CD14-positive monocyte (primary cell): ENCODE results near the gene EML6. TPM values are rescaled to one million over a fixed set of nuclear protein-coding genes. Genes with fewer than 3 reads are reported as not detected.

Experiments used
- DNase-seq, 3 donors: peaks; one replicate each; pipeline ENCODE4 v3.0.0-alpha.2; 2011 to 2022
- H2AFZ ChIP-seq: 2 replicates; pipeline ENCODE4 v1.6.0; 2012; ENCODE audit warnings: mild to moderate bottlenecking, low read depth, low read length, inconsistent platforms; ENCODE audit not compliant: insufficient read depth, poor library complexity, severe bottlenecking
- H3K27ac ChIP-seq, 2 donors: 1 replicate in 1 of 2; 2 replicates in 1 of 2; pipeline ENCODE4 v1.5.1; 2012 to 2013; ENCODE audit warnings: low read length in 2 of 2, control low read depth in 1 of 2, inconsistent platforms in 1 of 2, low read depth in 1 of 2, mild to moderate bottlenecking in 1 of 2
- H3K27me3 ChIP-seq, 2 donors: one replicate each; pipeline versions ENCODE4 v1.6.0 to v1.6.1; 2011 to 2013; ENCODE audit warnings: low read length in 2 of 2; ENCODE audit not compliant: control insufficient read depth in 2 of 2, insufficient read depth in 2 of 2
- H3K36me3 ChIP-seq, 2 donors: replicated peaks in 1 of 2; 1 replicate in 1 of 2; 2 replicates in 1 of 2; pipeline versions ENCODE4 v1.5.1 to v1.6.1; 2012 to 2013; ENCODE audit warnings: low read length in 2 of 2, control low read depth in 1 of 2, inconsistent platforms in 1 of 2, mild to moderate bottlenecking in 1 of 2; ENCODE audit not compliant: insufficient read depth in 2 of 2, control insufficient read depth in 1 of 2
- H3K4me1 ChIP-seq, 2 donors: 1 replicate in 1 of 2; 2 replicates in 1 of 2; pipeline versions ENCODE4 v1.5.1 to v1.6.1; 2012 to 2013; ENCODE audit warnings: low read length in 2 of 2, control low read depth in 1 of 2, inconsistent platforms in 1 of 2, mild to moderate bottlenecking in 1 of 2, moderate library complexity in 1 of 2; ENCODE audit not compliant: insufficient read depth in 2 of 2, control insufficient read depth in 1 of 2
- H3K4me2 ChIP-seq: replicated peaks from 2 replicates; pipeline ENCODE3; 2012; ENCODE audit warnings: low read length, moderate library complexity, mild to moderate bottlenecking; ENCODE audit not compliant: poor library complexity, severe bottlenecking; ENCODE audit errors: extremely low read depth
- H3K4me3 ChIP-seq, 3 experiments: fragments of 200-600 bp in 1 of 3; sonication (generic) in 1 of 3; replicated peaks in 1 of 3; 1 replicate in 2 of 3; 2 replicates in 1 of 3; pipeline ENCODE4 v1.5.1; 2011 to 2013; ENCODE audit warnings: low read length in 3 of 3, mild to moderate bottlenecking in 3 of 3, control low read depth in 2 of 3, low read depth in 2 of 3, inconsistent platforms in 1 of 3, moderate library complexity in 1 of 3
- H3K79me2 ChIP-seq: 2 replicates; pipeline ENCODE4 v1.6.0; 2012; ENCODE audit warnings: mild to moderate bottlenecking, control low read depth, inconsistent platforms, low read length, moderate library complexity; ENCODE audit not compliant: insufficient read depth
- H3K9ac ChIP-seq: 2 replicates; pipeline ENCODE4 v1.6.0; 2017; ENCODE audit warnings: low read length, mild to moderate bottlenecking; ENCODE audit not compliant: insufficient read depth, poor library complexity, severe bottlenecking
- H3K9me3 ChIP-seq, 2 donors: replicated peaks in 1 of 2; 1 replicate in 1 of 2; 2 replicates in 1 of 2; pipeline versions ENCODE4 v1.5.1 to v1.6.1; 2012 to 2013; ENCODE audit warnings: low read length in 2 of 2, control low read depth in 1 of 2; ENCODE audit not compliant: control insufficient read depth in 1 of 2, insufficient read depth in 1 of 2
- H4K20me1 ChIP-seq: 2 replicates; pipeline ENCODE4 v1.6.0; 2012; ENCODE audit warnings: mild to moderate bottlenecking, low read length, control low read depth, moderate library complexity; ENCODE audit not compliant: insufficient read depth
- H3K27ac Mint-ChIP-seq, 7 donors: one replicate each; pipeline ENCODE4 v1.8.0; 2020; ENCODE audit warnings: mild to moderate bottlenecking in 7 of 7, mixed read lengths in 7 of 7, moderate library complexity in 6 of 7, inconsistent platforms in 2 of 7
- H3K27me3 Mint-ChIP-seq, 3 donors: one replicate each; pipeline ENCODE4 v1.8.0; 2021 to 2022; ENCODE audit warnings: low read depth in 3 of 3, mild to moderate bottlenecking in 3 of 3, mixed read lengths in 3 of 3, moderate library complexity in 3 of 3, inconsistent platforms in 1 of 3
- H3K36me3 Mint-ChIP-seq, 2 donors: one replicate each; pipeline ENCODE4 v1.8.0; 2020; ENCODE audit warnings: mixed read lengths in 2 of 2, inconsistent platforms in 1 of 2, mild to moderate bottlenecking in 1 of 2
- H3K4me1 Mint-ChIP-seq: one replicate; pipeline ENCODE4 v1.8.0; 2020; ENCODE audit warnings: mild to moderate bottlenecking, mixed read lengths
- H3K4me3 Mint-ChIP-seq, 2 donors: one replicate each; pipeline ENCODE4 v1.8.0; 2020; ENCODE audit warnings: mild to moderate bottlenecking in 2 of 2, mixed read lengths in 2 of 2, moderate library complexity in 1 of 2
- H3K9me3 Mint-ChIP-seq, 7 donors: one replicate each; pipeline ENCODE4 v1.8.0; 2020 to 2022; ENCODE audit warnings: mixed read lengths in 7 of 7, mild to moderate bottlenecking in 6 of 7, moderate library complexity in 6 of 7, inconsistent platforms in 2 of 7
- WGBS: methylation state at CpG from one replicate; pipeline ENCODE4 v1.1.5; 2013; ENCODE audit warnings: missing lambda C conversion rate; ENCODE audit not compliant: insufficient coverage; 5-methylcytosine and 5-hydroxymethylcytosine counted together
- intact Hi-C, 2 donors: fragments of 100-400 bp; cut with micrococcal nuclease; formaldehyde crosslinking; loops; one replicate each; pipeline versions ENCODE4 v1.15.0 to v1.15.1; 2023
- polyA plus RNA-seq, 3 donors: library from polyadenylated mRNA; depleted of rRNA in 1 of 3; unstranded in 2 of 3; stranded (reverse) in 1 of 3; fragments of 300-500 nt in 2 of 3; fragments of >200 nt in 1 of 3; fragmentation: Illumina TruSeq in 2 of 3; gene quantifications; 1 replicate in 2 of 3; 2 replicates in 1 of 3; pipeline ENCODE4 v1.2.3, GENCODE V29; 2012 to 2021
- TF ChIP-seq, protein P1 (sequence below): fragments of 200-600 bp; IDR thresholded peaks from one replicate; pipeline ENCODE4 v1.8.0; 2022; ENCODE audit warnings: antibody characterized with exemption, mild to moderate bottlenecking

Gene EML6
- polyA plus RNA-seq, 3 donors, result 0.79 TPM; not detected in 2

DNA sequence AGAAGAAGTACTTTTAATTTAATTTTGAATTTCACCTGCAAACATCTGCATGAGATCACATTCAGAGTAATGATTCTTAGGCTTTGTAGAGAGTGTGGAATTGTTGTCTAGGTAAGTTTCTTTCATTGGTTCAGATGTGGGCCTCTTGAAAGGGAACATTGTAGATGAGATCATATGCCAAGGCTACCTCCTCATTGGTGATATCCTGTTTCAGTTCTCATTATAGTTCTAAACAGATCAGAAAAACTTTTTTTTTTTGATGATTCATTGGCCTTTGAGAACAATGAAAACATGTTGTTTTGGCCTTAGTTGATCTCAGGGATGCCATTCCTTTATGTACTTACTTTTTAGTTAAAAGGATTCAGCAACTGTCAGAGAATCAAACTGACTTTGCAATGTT is 44.5 kb downstream of the EML6 start:
- H3K27ac Mint-ChIP-seq, result no peak overlapping the region
- no peaks in the 10 kb centered on the region for H3K36me3 ChIP-seq
- no peaks in the 10 kb centered on the region for H3K27me3 ChIP-seq
- H3K27me3 Mint-ChIP-seq, result peaks cover 0 to 1% (median 0%) of the 10 kb centered on the region in 3 donors
- H3K9ac ChIP-seq, result no peak overlapping the region
- TF ChIP-seq, protein P1, sequence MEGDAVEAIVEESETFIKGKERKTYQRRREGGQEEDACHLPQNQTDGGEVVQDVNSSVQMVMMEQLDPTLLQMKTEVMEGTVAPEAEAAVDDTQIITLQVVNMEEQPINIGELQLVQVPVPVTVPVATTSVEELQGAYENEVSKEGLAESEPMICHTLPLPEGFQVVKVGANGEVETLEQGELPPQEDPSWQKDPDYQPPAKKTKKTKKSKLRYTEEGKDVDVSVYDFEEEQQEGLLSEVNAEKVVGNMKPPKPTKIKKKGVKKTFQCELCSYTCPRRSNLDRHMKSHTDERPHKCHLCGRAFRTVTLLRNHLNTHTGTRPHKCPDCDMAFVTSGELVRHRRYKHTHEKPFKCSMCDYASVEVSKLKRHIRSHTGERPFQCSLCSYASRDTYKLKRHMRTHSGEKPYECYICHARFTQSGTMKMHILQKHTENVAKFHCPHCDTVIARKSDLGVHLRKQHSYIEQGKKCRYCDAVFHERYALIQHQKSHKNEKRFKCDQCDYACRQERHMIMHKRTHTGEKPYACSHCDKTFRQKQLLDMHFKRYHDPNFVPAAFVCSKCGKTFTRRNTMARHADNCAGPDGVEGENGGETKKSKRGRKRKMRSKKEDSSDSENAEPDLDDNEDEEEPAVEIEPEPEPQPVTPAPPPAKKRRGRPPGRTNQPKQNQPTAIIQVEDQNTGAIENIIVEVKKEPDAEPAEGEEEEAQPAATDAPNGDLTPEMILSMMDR, result no peak
- H3K4me2 ChIP-seq, result no peak overlapping the region
- no peaks in the 10 kb centered on the region for H3K9me3 ChIP-seq
- no peaks in the 10 kb centered on the region for H3K9me3 Mint-ChIP-seq
- H2AFZ ChIP-seq, result no peak overlapping the region
- H3K4me1 Mint-ChIP-seq, result peaks cover 2% of the 10 kb centered on the region
- no peaks in the 10 kb centered on the region for H4K20me1 ChIP-seq
- H3K4me3 Mint-ChIP-seq, result no peak overlapping the region
- no peaks in the 10 kb centered on the region for H3K4me1 ChIP-seq
- DNase-seq, result no peak
- H3K79me2 ChIP-seq, result no peaks in the 10 kb centered on the region
- H3K27ac ChIP-seq, result no peak overlapping the region
- no peak overlapping the region for H3K4me3 ChIP-seq
- intact Hi-C loops, result no loop called here
- H3K36me3 Mint-ChIP-seq, result no peaks in the 10 kb centered on the region

GRCh38 chr2:54768772-54769428 is 45.4 kb downstream of the EML6 start:
- no peak overlapping the region for H3K9ac ChIP-seq
- peaks cover 0 to 1% (median 0%) of the 10 kb centered on the region in 7 donors for H3K9me3 Mint-ChIP-seq
- no peaks in the 10 kb centered on the region for H3K4me1 ChIP-seq
- H3K9me3 ChIP-seq, result no peaks in the 10 kb centered on the region
- no peak overlapping the region for H3K27ac ChIP-seq
- H3K79me2 ChIP-seq, result no peaks in the 10 kb centered on the region
- H3K4me3 Mint-ChIP-seq, result no peak overlapping the region
- peaks cover 0 to 1% (median 1%) of the 10 kb centered on the region in 3 donors for H3K27me3 Mint-ChIP-seq
- peaks cover 2% of the 10 kb centered on the region for H3K4me1 Mint-ChIP-seq
- no peak overlapping the region for H3K27ac Mint-ChIP-seq
- no peaks in the 10 kb centered on the region for H3K36me3 ChIP-seq
- H4K20me1 ChIP-seq, result no peaks in the 10 kb centered on the region
- intact Hi-C loops, result no loop called here
- H3K36me3 Mint-ChIP-seq, result no peaks in the 10 kb centered on the region
- WGBS, result no CpG with 5 or more reads among the region's 1 CpG
- DNase-seq, result no peak
- no peak overlapping the region for H3K4me2 ChIP-seq
- TF ChIP-seq, protein P1, result no peak
- no peak overlapping the region for H3K4me3 ChIP-seq
- H3K27me3 ChIP-seq, result no peaks in the 10 kb centered on the region
- no peak overlapping the region for H2AFZ ChIP-seq
